NCI-H2171 treated with DMSO at 0.1 percent for 48 hours (cell line): Measurements from ENCODE around the gene POU2F2.
"Not testable (repeated sequence)": the region's sequence is repeated elsewhere in the genome, so short reads cannot be mapped to it uniquely, and the experiment has no call there.

Experiments used
- DNase-seq: peaks from one replicate; lab custom pipeline; 2025; lab: John Stamatoyannopoulos, UW

POU2F2 gene

GRCh38 chr19:42059196-42059595, 73.0 kb downstream of the POU2F2 start:
- no peak for DNase-seq

- DNase-seq, result peak; percentile 14
These were observed 74.4 kb downstream of the POU2F2 start for GRCh38 chr19:42057846-42058245.

GRCh38 chr19:42054205-42054604, 78.0 kb downstream of the POU2F2 start:
- no peak for DNase-seq

GRCh38 chr19:42053037-42053935, 79.0 kb downstream of the POU2F2 start:
- DNase-seq, result no peak

GRCh38 chr19:42052241-42052863, 79.9 kb downstream of the POU2F2 start:
- peak; percentile 91 for DNase-seq

- DNase-seq, result peak; percentile 31
These were observed 80.8 kb downstream of the POU2F2 start for GRCh38 chr19:42051166-42052115.

GRCh38 chr19:42048992-42049391, 83.3 kb downstream of the POU2F2 start:
- DNase-seq, result no peak

GRCh38 chr19:42045575-42045974, 86.7 kb downstream of the POU2F2 start:
- no peak for DNase-seq

GRCh38 chr19:42042455-42043170, 89.6 kb downstream of the POU2F2 start:
- DNase-seq, result peak; percentile 97

GRCh38 chr19:42040491-42040890, 91.8 kb downstream of the POU2F2 start:
- DNase-seq, result not testable (repeated sequence)

- no peak for DNase-seq
These were observed 92.2 kb downstream of the POU2F2 start for GRCh38 chr19:42040031-42040430.

GRCh38 chr19:42038666-42039065, 93.6 kb downstream of the POU2F2 start:
- DNase-seq, result peak; percentile 85

- DNase-seq, result no peak
These were observed 94.6 kb downstream of the POU2F2 start for GRCh38 chr19:42037649-42038048.
